HG03060 (cell line): ENCODE data around the gene KCTD1.

ENCODE experiments used
- ATAC-seq: cut with Tn5 transposase; IDR thresholded peaks from one replicate; pipeline ENCODE4 v1.9.1; 2021; ENCODE audit warnings: low read depth, moderate number of reproducible peaks; ENCODE audit not compliant: unreplicated experiment

The KCTD1 gene

DNA sequence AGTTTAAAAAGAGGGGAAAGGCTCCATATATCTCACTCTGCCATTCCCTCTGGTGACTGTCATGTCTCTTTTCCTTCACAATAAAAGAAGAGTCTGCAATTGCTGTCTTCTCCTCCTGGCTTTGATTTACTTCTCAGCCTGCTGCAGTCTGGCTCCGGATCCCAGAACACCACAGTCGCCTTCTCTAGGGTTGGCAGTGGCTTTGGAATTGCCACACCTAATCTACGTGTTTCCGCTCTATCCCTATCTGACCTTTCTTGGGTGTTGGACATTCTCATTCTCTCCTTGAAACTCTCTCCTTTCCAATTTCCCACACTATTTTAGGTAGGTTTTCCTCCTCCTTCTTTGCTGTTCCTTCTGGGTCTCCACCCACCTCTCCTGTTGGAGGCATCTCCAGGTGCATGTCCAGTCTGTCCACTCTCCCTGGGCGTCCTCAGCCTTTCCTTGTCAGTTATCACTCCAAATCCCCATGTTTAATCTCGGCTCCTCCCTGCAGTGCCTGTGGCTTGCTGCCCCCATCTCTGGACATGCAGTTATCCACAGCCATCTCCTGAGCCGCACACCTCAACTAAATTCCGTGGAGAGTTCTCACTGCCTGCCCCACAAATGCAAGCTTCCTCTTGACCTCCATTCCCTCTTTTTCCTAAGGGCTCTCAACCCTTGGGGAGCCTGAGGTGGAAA lies 112.8 kb downstream of the KCTD1 start:
- no peak for ATAC-seq

GRCh38 chr18:26434887-26435286 lies 113.5 kb downstream of the KCTD1 start:
- no peak for ATAC-seq

GRCh38 chr18:26432651-26433424 lies 115.5 kb downstream of the KCTD1 start:
- no peak for ATAC-seq

- no peak for ATAC-seq
Observed at GRCh38 chr18:26429535-26430226, 118.7 kb downstream of the KCTD1 start.

- no peak for ATAC-seq
Observed at GRCh38 chr18:26425148-26425531, 123.2 kb downstream of the KCTD1 start.

DNA sequence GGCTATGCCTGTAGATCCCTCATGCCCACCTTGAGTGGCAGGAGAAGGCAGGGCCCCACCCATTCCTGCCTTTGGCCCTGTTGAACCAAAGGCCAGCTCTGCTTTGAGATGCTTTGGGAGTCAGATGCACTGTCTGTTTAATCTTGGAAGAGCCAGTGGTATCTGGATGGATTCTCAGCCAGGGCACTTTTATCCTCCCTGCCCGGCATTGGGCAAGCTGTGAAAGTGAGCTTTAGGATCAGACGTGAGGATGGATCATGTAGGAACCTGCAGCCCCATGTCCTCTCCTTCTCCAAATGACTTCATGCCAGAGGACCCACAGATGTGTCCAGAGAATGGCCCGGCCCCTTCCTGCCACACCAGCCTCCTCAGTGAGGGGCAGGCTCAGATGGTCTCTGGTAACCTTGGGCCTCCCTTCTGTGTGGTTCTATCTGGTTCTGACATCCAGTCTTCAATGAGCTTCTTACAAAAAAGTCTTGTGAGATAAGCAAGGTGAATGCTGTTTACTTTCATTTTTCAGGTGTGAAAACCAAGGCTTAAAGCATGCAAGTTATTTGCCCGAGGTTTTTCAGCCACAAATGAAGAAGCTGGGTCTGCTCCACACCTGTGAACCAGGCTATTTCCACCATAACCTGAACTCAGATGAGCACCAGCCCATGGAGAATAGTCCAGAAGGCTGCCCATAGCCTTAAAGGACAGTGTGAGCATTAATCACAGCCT lies 123.8 kb downstream of the KCTD1 start:
- ATAC-seq: no peak

GRCh38 chr18:26422472-26423162 lies 125.7 kb downstream of the KCTD1 start:
- ATAC-seq: no peak

GRCh38 chr18:26421931-26422330 lies 126.4 kb downstream of the KCTD1 start:
- ATAC-seq: no peak

DNA sequence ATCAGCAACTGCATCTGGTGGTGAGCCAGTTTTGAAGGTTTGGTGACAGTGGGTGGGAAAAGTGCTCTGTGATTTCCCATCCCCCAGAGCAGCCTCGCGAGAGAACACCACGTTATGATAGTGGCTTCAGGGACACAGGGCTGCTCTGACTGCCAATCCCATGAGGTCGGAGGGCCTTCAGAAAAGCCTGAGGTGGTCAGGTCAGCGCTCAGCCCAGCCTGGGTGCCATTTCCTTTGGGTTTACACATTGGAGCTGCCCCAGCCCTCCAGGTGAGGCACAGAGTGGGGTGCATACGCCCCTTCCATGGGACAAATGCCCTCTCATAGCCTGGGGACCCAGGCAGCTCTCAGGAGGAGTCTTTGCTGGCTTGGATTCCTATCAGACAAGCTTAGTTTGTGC lies 126.8 kb downstream of the KCTD1 start:
- no peak for ATAC-seq

DNA sequence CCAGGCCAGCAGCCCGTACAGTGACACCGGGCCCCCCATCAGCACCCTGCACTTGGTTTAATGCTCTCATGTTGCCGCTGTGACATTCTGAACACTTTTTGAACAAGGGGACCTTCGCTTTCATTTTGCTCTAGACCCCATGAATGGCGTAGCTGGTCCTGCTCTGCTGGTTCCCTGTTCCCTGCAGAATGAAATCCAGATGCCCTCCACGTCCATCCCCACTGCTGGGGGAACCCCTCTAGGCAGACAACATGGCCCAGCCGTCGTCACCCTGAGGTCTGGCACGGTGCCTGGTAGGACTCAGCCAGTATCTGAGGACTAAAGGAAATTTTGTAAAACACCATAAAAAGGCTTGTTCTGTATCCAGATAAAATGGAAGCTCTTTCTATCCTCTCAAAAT lies 128.6 kb downstream of the KCTD1 start:
- no peak for ATAC-seq

DNA sequence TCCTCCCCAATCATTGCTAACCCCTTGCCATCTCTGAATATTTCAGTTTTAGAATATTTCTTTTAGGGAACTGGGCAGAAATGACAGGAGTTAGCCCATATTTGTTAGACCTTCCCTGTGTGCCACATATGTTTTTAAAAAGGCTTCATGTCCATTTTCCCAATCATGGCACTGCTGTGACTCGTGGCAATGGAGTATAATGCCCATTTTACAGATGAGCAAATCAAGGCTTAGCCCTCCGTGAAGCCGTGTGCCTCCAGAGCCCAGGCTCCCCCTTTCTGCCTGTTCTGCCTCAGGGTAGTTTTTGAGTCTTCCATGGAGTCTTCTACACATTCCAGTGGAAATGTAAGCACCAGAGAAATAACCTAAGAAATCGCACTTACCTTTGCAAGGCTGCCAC lies 130.1 kb downstream of the KCTD1 start:
- ATAC-seq: no peak

DNA sequence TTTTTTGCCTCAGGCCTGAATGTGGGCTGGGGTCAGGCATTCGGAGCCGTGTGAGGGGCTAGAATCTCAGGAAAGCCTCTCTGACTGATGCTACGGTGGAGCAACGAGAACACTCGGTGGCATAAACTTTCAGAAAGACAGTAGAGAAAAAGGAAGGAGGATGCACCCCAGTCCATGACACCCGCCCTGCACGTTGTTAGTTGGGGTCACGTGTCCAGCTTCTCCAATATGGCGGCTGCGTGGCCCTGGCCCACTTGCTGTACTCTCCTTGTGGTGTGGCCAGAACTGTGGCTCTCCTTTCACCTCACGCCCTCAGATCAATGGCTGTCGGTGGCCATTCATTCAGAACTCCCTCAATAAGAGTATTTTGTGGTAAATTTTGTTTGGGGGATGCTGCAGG lies 131.2 kb downstream of the KCTD1 start:
- ATAC-seq: no peak

DNA sequence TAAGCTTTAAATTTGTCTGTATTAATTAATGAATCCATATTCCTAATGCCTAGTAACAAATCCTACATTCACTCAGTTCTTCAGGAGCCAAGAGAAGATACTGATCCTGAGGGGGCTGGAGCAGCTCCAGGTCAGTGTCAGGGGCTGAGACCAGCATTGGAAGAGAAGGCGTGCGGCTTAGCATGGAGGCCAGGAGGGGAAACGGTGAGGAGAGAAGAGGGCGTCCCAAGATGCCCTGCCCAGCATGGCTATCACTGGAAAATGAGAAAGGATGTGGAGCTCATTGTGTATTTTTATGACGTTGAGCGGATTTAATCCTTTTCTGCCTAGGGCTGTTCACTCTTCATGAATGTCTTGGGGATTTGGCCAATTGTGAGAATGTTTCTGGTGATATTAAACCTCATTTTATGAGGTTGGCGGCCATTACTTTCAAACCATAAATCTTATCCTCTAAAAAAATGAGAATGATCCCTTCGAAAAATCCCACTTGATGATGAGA lies 131.7 kb downstream of the KCTD1 start:
- ATAC-seq: no peak

GRCh38 chr18:26415631-26416030 lies 132.7 kb downstream of the KCTD1 start:
- ATAC-seq: no peak

DNA sequence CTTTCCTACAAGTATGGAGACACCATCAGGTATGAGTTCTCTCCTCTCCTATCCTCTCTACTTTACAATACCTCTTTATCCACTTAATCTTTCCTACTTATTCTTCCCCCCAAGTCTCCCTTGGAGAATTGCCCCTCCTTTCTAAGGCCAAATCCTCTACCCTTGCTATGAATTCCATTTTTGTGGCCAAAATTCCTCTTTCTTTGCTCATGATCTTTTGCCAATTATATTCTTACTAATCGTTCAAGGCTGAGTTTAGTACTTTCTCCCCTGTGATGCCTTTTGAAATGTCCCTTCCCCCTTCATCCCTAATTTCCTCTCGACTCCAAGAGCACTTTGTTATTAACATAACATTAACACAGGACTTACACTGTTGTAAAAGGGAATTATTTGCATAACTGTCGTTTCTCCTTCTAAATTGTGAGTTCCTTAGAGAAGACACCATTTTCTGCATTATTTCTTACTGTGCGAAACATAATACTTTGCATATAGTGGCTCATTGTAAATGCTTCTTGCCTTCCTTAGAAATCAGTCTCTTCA lies 133.4 kb downstream of the KCTD1 start:
- ATAC-seq: no peak

- no peak for ATAC-seq
Observed at GRCh38 chr18:26409091-26409490, 139.3 kb downstream of the KCTD1 start.

- no peak for ATAC-seq
Observed at GRCh38 chr18:26407736-26408601, 140.4 kb downstream of the KCTD1 start.

DNA sequence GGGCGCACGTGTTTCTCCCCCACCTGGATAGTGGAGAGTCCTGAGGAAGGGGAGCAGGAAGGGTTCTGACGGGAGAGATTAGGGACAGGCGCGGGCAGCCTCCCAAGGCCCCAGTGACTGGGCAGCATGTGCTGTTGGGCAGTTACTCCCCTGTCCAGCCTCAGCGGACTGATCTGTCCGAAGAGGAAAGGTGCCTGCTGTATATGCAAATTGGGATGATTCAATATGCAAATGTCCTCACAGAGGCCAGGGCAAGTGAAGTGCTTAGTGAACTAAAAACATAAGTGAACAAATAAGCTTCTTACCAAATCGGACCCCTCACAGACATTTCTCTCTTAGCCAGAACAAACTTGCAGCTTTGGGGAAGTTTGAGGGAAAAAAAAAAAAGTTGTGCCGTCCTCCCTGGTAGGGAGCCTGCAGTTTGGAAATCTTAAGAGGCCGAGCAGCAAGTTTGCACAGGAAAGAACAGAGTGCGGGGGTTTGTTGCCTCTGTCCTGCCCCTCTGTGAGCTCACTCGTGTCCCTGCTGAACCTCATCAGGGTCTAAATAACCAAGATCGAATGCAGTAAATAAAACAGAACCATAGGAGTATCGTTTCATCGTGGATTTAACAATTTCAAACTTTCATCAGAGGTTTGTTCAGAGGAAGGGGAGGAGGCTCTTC lies 141.4 kb downstream of the KCTD1 start:
- no peak for ATAC-seq
